H9 (cell line): ENCODE data around the gene SERPINA5. TPM values are rescaled to one million over a fixed set of nuclear protein-coding genes. Genes with fewer than 3 reads are reported as not detected.

ENCODE experiments used
- DNase-seq: peaks from one replicate; pipeline ENCODE4 v3.0.0-alpha.2; 2017
- H2AFZ ChIP-seq: one replicate; pipeline ENCODE4 v1.6.1; 2013; ENCODE audit warnings: mild to moderate bottlenecking, low read length, control low read depth, moderate library complexity
- H2AK5ac ChIP-seq: 2 replicates; pipeline ENCODE4 v1.6.1; 2013; ENCODE audit warnings: low read length, control low read depth, mixed read lengths; ENCODE audit not compliant: insufficient read length
- H2BK120ac ChIP-seq: one replicate; pipeline ENCODE4 v1.6.1; 2013; ENCODE audit warnings: low read depth, mild to moderate bottlenecking, low read length, control low read depth, inconsistent platforms; ENCODE audit not compliant: poor library complexity, severe bottlenecking
- H2BK12ac ChIP-seq: 2 replicates; pipeline ENCODE4 v1.6.1; 2013; ENCODE audit warnings: low read length, control low read depth, mixed read lengths, low read depth; ENCODE audit not compliant: insufficient read length
- H2BK15ac ChIP-seq: 2 replicates; pipeline ENCODE4 v1.6.1; 2013; ENCODE audit warnings: low read depth, low read length, control low read depth
- H2BK20ac ChIP-seq: one replicate; pipeline ENCODE4 v1.6.1; 2013; ENCODE audit warnings: low read depth, mild to moderate bottlenecking, low read length, control low read depth, inconsistent platforms; ENCODE audit not compliant: poor library complexity, severe bottlenecking
- H2BK5ac ChIP-seq: 2 replicates; pipeline ENCODE4 v1.6.1; 2013; ENCODE audit warnings: low read length, control low read depth, mixed read lengths; ENCODE audit not compliant: insufficient read length
- H3K14ac ChIP-seq: 2 replicates; pipeline ENCODE4 v1.6.1; 2013; ENCODE audit warnings: low read length, control low read depth; ENCODE audit not compliant: insufficient read depth
- H3K18ac ChIP-seq: 2 replicates; pipeline ENCODE4 v1.6.1; 2013; ENCODE audit warnings: low read depth, mild to moderate bottlenecking, mixed read lengths, low read length, control low read depth; ENCODE audit not compliant: insufficient read length
- H3K23ac ChIP-seq: 2 replicates; pipeline ENCODE4 v1.6.1; 2013; ENCODE audit warnings: low read length, control low read depth, mixed read lengths, low read depth; ENCODE audit not compliant: insufficient read length
- H3K23me2 ChIP-seq: 2 replicates; pipeline ENCODE4 v1.6.1; 2013; ENCODE audit warnings: low read depth, mild to moderate bottlenecking, mixed read lengths, low read length, control low read depth; ENCODE audit not compliant: insufficient read length, poor library complexity, severe bottlenecking
- H3K27ac ChIP-seq: 2 replicates; pipeline ENCODE4 v1.5.1; 2013; ENCODE audit warnings: low read length, control low read depth, mixed read lengths, low read depth; ENCODE audit not compliant: insufficient read length
- H3K27me3 ChIP-seq: 2 replicates; pipeline ENCODE4 v1.6.1; 2013; ENCODE audit warnings: low read length, control low read depth, inconsistent platforms; ENCODE audit not compliant: insufficient read depth
- H3K4ac ChIP-seq: 2 replicates; pipeline ENCODE4 v1.6.1; 2013; ENCODE audit warnings: low read depth, mild to moderate bottlenecking, control low read depth, inconsistent platforms, low read length, moderate library complexity
- H3K4me1 ChIP-seq: 2 replicates; pipeline ENCODE4 v1.6.1; 2013; ENCODE audit warnings: low read length, control low read depth, inconsistent platforms; ENCODE audit not compliant: insufficient read depth
- H3K4me2 ChIP-seq: 2 replicates; pipeline ENCODE4 v1.6.1; 2013; ENCODE audit warnings: low read length, control low read depth, mixed read lengths; ENCODE audit not compliant: insufficient read length, insufficient read depth
- H3K56ac ChIP-seq: 2 replicates; pipeline ENCODE4 v1.6.1; 2013; ENCODE audit warnings: low read depth, mild to moderate bottlenecking, mixed read lengths, low read length, control low read depth; ENCODE audit not compliant: insufficient read length
- H3K79me1 ChIP-seq: 2 replicates; pipeline ENCODE4 v1.6.1; 2013; ENCODE audit warnings: low read depth, mild to moderate bottlenecking, moderate library complexity, low read length, control low read depth, inconsistent platforms; ENCODE audit not compliant: insufficient read depth, poor library complexity, severe bottlenecking
- H3K79me2 ChIP-seq: 2 replicates; pipeline ENCODE4 v1.6.1; 2013; ENCODE audit warnings: low read length, control low read depth, inconsistent platforms; ENCODE audit not compliant: insufficient read depth
- H3K9ac ChIP-seq: 2 replicates; pipeline ENCODE4 v1.6.1; 2013; ENCODE audit warnings: low read length, control low read depth, mixed read lengths; ENCODE audit not compliant: insufficient read length; ENCODE audit errors: extremely low read depth
- H3K9me3 ChIP-seq: one replicate; pipeline ENCODE4 v1.6.1; 2013; ENCODE audit warnings: low read depth, low read length, inconsistent platforms; ENCODE audit not compliant: control insufficient read depth
- H3T11ph ChIP-seq: one replicate; pipeline ENCODE4 v1.6.1; 2013; ENCODE audit warnings: mild to moderate bottlenecking, low read length, control low read depth, inconsistent platforms
- H4K20me1 ChIP-seq: one replicate; pipeline ENCODE4 v1.6.1; 2013; ENCODE audit not compliant: control insufficient read depth, insufficient read length, insufficient read depth
- H4K5ac ChIP-seq: 2 replicates; pipeline ENCODE4 v1.6.1; 2013; ENCODE audit warnings: low read depth, mild to moderate bottlenecking, mixed read lengths, low read length, control low read depth; ENCODE audit not compliant: insufficient read length
- H4K8ac ChIP-seq: replicated peaks from 2 replicates; pipeline ENCODE4 v1.6.1; 2013; ENCODE audit warnings: low read length, control low read depth, mixed read lengths, low read depth; ENCODE audit not compliant: insufficient read length
- H4K91ac ChIP-seq: 2 replicates; pipeline ENCODE4 v1.6.1; 2013; ENCODE audit warnings: low read depth, mild to moderate bottlenecking, moderate library complexity, mixed read lengths, low read length, control low read depth; ENCODE audit not compliant: insufficient read length
- H3K27ac Mint-ChIP-seq, 3 experiments: 2 replicates in 2 of 3; 3 replicates in 1 of 3; pipeline ENCODE4 v1.8.0; 2020 to 2021; ENCODE audit warnings: mixed read lengths in 3 of 3, mild to moderate bottlenecking in 1 of 3, moderate library complexity in 1 of 3
- H3K27me3 Mint-ChIP-seq: 2 replicates; pipeline ENCODE4 v1.8.0; 2021; ENCODE audit warnings: low read depth, mild to moderate bottlenecking, moderate library complexity, mixed read lengths
- H3K36me3 Mint-ChIP-seq, 3 experiments: 2 replicates in 2 of 3; 3 replicates in 1 of 3; pipeline ENCODE4 v1.8.0; 2020 to 2021; ENCODE audit warnings: low read depth in 3 of 3, mixed read lengths in 3 of 3; ENCODE audit not compliant: insufficient read depth in 1 of 3
- H3K4me1 Mint-ChIP-seq, 2 experiments: 2 replicates each; pipeline ENCODE4 v1.8.0; 2020; ENCODE audit warnings: mixed read lengths in 2 of 2
- H3K4me3 Mint-ChIP-seq, 2 experiments: 2 replicates in 1 of 2; 3 replicates in 1 of 2; pipeline ENCODE4 v1.8.0; 2020 to 2021; ENCODE audit warnings: mild to moderate bottlenecking in 2 of 2, mixed read lengths in 2 of 2, moderate library complexity in 1 of 2
- H3K9me3 Mint-ChIP-seq, 2 experiments: 2 replicates in 1 of 2; 3 replicates in 1 of 2; pipeline ENCODE4 v1.8.0; 2020; ENCODE audit warnings: mild to moderate bottlenecking in 2 of 2, mixed read lengths in 2 of 2, moderate library complexity in 1 of 2
- WGBS: extraction: QIAGEN DNeasy Blood & Tissue Kit; methylation state at CpG from one replicate; pipeline ENCODE4 v1.1.7; 2013; ENCODE audit warnings: missing lambda C conversion rate, low lambda C conversion rate, mixed read lengths; ENCODE audit not compliant: insufficient read length; ENCODE audit errors: extremely low coverage; 5-methylcytosine and 5-hydroxymethylcytosine counted together
- total RNA-seq: library from RNA; stranded (reverse); gene quantifications from 2 replicates; pipeline ENCODE4 v1.2.1, GENCODE V29; 2021
- TF ChIP-seq, protein P1 (sequence below): fragments of 200-600 bp; sonication (generic); conservative IDR thresholded peaks from 3 replicates; pipeline ENCODE4 v1.8.0; 2021; ENCODE audit warnings: antibody characterized with exemption, mild to moderate bottlenecking

SERPINA5 gene
- total RNA-seq, 1 experiment from 2014 or later, result 1.1 TPM

DNA sequence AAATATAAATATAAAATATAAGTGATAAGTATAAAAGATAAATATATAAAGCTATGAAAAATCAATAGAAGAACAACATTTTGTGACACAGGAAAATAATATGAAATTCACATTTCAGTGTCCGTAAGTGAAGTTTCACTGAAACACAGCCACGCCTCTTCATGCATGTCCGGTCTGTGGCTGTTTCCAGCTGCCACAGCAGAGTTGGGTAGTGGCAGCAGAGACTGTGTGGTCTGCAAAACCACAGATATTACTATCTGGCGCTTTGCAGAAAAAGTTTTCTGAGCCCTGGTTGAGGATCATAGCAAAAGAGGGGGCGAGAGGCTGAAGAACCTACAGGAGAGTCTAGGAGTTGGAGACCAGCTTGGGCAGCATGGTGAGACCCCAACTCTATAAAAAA is 19.2 kb upstream of the SERPINA5 start:
- H2BK120ac ChIP-seq, result no peak overlapping the region
- no peak overlapping the region for H4K8ac ChIP-seq
- H3K79me1 ChIP-seq, result no peaks in the 10 kb centered on the region
- H3K4ac ChIP-seq, result no peak overlapping the region
- H3K4me1 ChIP-seq, result no peaks in the 10 kb centered on the region
- H3K56ac ChIP-seq, result no peak overlapping the region
- no peak overlapping the region for H2AFZ ChIP-seq
- H2AK5ac ChIP-seq, result no peak overlapping the region
- H3K27me3 ChIP-seq, result no peaks in the 10 kb centered on the region
- Mint-ChIP-seq H3K36me3 (no peaks in the 10 kb centered on the region; a peak in 1 of 7 replicates), H3K27ac (no peak overlapping the region), H3K27me3 (peaks cover 6% of the 10 kb centered on the region; the same call in 1 of the 2 replicates), H3K4me3 (no peak overlapping the region; a peak in 1 of 5 replicates), H3K9me3 (peaks cover 0 to 3% of the 10 kb centered on the region in 2 experiments; a peak in 2 of 5 replicates), H3K4me1 (no peaks in the 10 kb centered on the region)
- no peak overlapping the region for H3K14ac ChIP-seq
- H2BK5ac ChIP-seq, result no peak overlapping the region
- H3K27ac ChIP-seq, result no peak overlapping the region
- no CpG with 5 or more reads among the region's 5 CpGs for WGBS
- no peaks in the 10 kb centered on the region for H3K9me3 ChIP-seq
- no peak overlapping the region for H3K23ac ChIP-seq
- H4K5ac ChIP-seq, result no peak overlapping the region
- H3T11ph ChIP-seq, result no peak overlapping the region
- no peaks in the 10 kb centered on the region for H3K79me2 ChIP-seq
- H2BK12ac ChIP-seq, result no peak overlapping the region
- H3K4me2 ChIP-seq, result no peak overlapping the region
- no peak overlapping the region for H4K91ac ChIP-seq
- no peaks in the 10 kb centered on the region for H3K23me2 ChIP-seq
- no peak overlapping the region for H2BK15ac ChIP-seq
- H2BK20ac ChIP-seq, result no peak overlapping the region
- DNase-seq, result no peak
- no peaks in the 10 kb centered on the region for H4K20me1 ChIP-seq
- no peak overlapping the region for H3K9ac ChIP-seq
- no peak overlapping the region for H3K18ac ChIP-seq
- TF ChIP-seq, protein P1, sequence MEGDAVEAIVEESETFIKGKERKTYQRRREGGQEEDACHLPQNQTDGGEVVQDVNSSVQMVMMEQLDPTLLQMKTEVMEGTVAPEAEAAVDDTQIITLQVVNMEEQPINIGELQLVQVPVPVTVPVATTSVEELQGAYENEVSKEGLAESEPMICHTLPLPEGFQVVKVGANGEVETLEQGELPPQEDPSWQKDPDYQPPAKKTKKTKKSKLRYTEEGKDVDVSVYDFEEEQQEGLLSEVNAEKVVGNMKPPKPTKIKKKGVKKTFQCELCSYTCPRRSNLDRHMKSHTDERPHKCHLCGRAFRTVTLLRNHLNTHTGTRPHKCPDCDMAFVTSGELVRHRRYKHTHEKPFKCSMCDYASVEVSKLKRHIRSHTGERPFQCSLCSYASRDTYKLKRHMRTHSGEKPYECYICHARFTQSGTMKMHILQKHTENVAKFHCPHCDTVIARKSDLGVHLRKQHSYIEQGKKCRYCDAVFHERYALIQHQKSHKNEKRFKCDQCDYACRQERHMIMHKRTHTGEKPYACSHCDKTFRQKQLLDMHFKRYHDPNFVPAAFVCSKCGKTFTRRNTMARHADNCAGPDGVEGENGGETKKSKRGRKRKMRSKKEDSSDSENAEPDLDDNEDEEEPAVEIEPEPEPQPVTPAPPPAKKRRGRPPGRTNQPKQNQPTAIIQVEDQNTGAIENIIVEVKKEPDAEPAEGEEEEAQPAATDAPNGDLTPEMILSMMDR, result no peak
